Fibroblast of mammary gland (primary cell): ENCODE measurements around the gene PHF2.

ENCODE experiments used
- DNase-seq: peaks from one replicate; pipeline ENCODE4 v3.0.0-alpha.2; 2010; ENCODE audit warnings: low read depth
- H3K4me3 ChIP-seq: 2 replicates; pipeline ENCODE4 v1.5.1; 2011; ENCODE audit warnings: low read depth, mild to moderate bottlenecking, low read length, moderate library complexity; ENCODE audit not compliant: control insufficient read depth
- CTCF ChIP-seq: conservative IDR thresholded peaks from 2 replicates; pipeline ENCODE4 v1.5.1; 2011; ENCODE audit warnings: low read depth, low read length, inconsistent platforms; ENCODE audit not compliant: control insufficient read depth, insufficient read depth

The PHF2 gene

GRCh38 chr9:93709600-93710369 lies 133.4 kb downstream of the PHF2 start:
- no peak for TF ChIP-seq CTCF
- no peak overlapping the region for H3K4me3 ChIP-seq
- no peak for DNase-seq

GRCh38 chr9:93710370-93710723 lies 134.0 kb downstream of the PHF2 start:
- no peak overlapping the region for H3K4me3 ChIP-seq
- DNase-seq: no peak
- no peak for TF ChIP-seq CTCF

GRCh38 chr9:93711002-93711401 lies 134.6 kb downstream of the PHF2 start:
- DNase-seq: no peak
- no peak overlapping the region for H3K4me3 ChIP-seq
- no peak for TF ChIP-seq CTCF

GRCh38 chr9:93712896-93713295 lies 136.5 kb downstream of the PHF2 start:
- TF ChIP-seq CTCF: no peak
- no peak overlapping the region for H3K4me3 ChIP-seq
- DNase-seq: no peak

- no peak for DNase-seq
- no peak overlapping the region for H3K4me3 ChIP-seq
- TF ChIP-seq CTCF: no peak
Observed at GRCh38 chr9:93713716-93714115, 137.3 kb downstream of the PHF2 start.

GRCh38 chr9:93721417-93721965 lies 145.1 kb downstream of the PHF2 start:
- no peak for DNase-seq
- H3K4me3 ChIP-seq: no peak overlapping the region
- no peak for TF ChIP-seq CTCF
